ENCODE results near the gene CNGA2. TPM values are rescaled to one million over a fixed set of nuclear protein-coding genes. Genes with fewer than 3 reads are reported as not detected.
A peak's percentile ranks its signal among the peaks of the same experiment; 100 is the strongest.

CNGA2 gene
- total and polyA plus RNA-seq, 9 of the 15 experiments (the other 6 are each of a cell fraction or from before 2014, with no cell fraction given), result not detected

GRCh38 chrX:151687635-151688034 is 46.9 kb upstream of the CNGA2 start:
- Histone ChIP-seq H4K20me1 (replicated peaks; ENCODE audit: control insufficient read depth, insufficient read depth, low read length) (no peaks in the 10 kb centered on the region), H3K9ac (ENCODE audit: insufficient read depth in 1 of 2, low read depth in 2 of 2, low read length in 2 of 2) (no peak overlapping the region), H3K4me3 (no peak overlapping the region), H3K9me1 (ENCODE audit: control insufficient read depth, insufficient read depth, low read length) (no peaks in the 10 kb centered on the region), H3K4me2 (ENCODE audit: insufficient read depth, low read length) (no peak overlapping the region), H2AFZ (ENCODE audit: low read depth, low read length) (no peak overlapping the region), H3K9me3 (replicated peaks; ENCODE audit: control insufficient read depth, insufficient read depth, low read depth, low read length) (no peaks in the 10 kb centered on the region), H3K79me2 (ENCODE audit: control insufficient read depth, insufficient read depth, low read length) (no peaks in the 10 kb centered on the region), H3K4me1 (replicated peaks in 1 of 2; ENCODE audit: control insufficient read depth in 2 of 2, insufficient read depth in 2 of 2, low read length in 2 of 2) (no peaks in the 10 kb centered on the region), H3K27ac (ENCODE audit: extremely low read depth, low read depth, low read length) (no peak overlapping the region), H3K27me3 (ENCODE audit: control insufficient read depth in 2 of 2, insufficient read depth in 2 of 2, low read length in 2 of 2) (peaks cover 0 to 1% of the 10 kb centered on the region in 2 experiments; a peak in 1 of 5 replicates), H3K36me3 (ENCODE audit: control insufficient read depth, insufficient read depth, low read length) (no peaks in the 10 kb centered on the region)
- no TSS peak for BruUV-seq (replicated peaks)
- intact Hi-C loops (cut with micrococcal nuclease) (loop anchor here (10.0 kb wide), 1 partner anchor 913 kb away; no protein-coding TSS in a partner anchor), in situ Hi-C loops (cut with MboI) (loop anchor here (10.0 to 25.0 kb wide), 2 partner anchors 343 to 925 kb away; no protein-coding TSS in a partner anchor)
- no peak for ATAC-seq
- DNase-seq (ENCODE audit: extremely low read depth in 1 of 4, low spot score in 3 of 4), result no peak
- POLR2A ChIA-PET, result no interaction called here
- FAIRE-seq, result no peak
- CTCF ChIA-PET (ENCODE audit: low intra/inter-chr PET ratio), result no interaction called here
- TF ChIP-seq RBM17 (IDR thresholded peaks at IDR 0.05; ENCODE audit: borderline replicate concordance, low read depth, low read length) (no peak), NFE2 (IDR thresholded peaks at IDR 0.05; ENCODE audit: low read depth) (no peak)

DNA sequence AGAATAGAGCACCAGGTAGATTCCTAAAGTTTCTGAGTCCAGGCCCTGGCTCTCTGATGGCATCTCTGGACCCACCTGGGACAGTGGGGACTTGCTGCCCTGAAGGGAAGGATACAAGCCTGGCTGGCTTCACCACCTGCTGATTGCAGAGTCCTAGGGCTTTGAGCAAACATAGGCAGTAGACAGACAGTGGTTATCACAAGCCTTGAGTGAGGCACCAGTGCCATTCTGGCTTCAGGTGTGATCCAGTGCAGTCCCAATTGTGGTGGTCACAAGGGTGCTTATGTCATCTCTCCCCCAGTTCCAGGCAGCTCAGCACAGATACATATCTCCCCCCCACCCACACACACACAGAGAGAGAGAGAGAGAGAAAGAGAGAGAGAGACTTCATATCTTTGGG is 45.9 kb upstream of the CNGA2 start:
- H3K79me2 ChIP-seq (ENCODE audit: control insufficient read depth, insufficient read depth, low read length), result no peaks in the 10 kb centered on the region
- DNase-seq (ENCODE audit: extremely low read depth in 1 of 4, low spot score in 3 of 4) (no peak), ATAC-seq (no peak), FAIRE-seq (no peak)
- no peaks in the 10 kb centered on the region for H3K36me3 ChIP-seq (ENCODE audit: control insufficient read depth, insufficient read depth, low read length)
- no peak overlapping the region for H3K4me2 ChIP-seq (ENCODE audit: insufficient read depth, low read length)
- in situ Hi-C loops (cut with MboI), result loop anchor here (10.0 to 25.0 kb wide), 2 partner anchors 344 to 926 kb away; no protein-coding TSS in a partner anchor
- H4K20me1 ChIP-seq (replicated peaks; ENCODE audit: control insufficient read depth, insufficient read depth, low read length), result no peaks in the 10 kb centered on the region
- H3K9ac ChIP-seq (ENCODE audit: insufficient read depth in 1 of 2, low read depth in 2 of 2, low read length in 2 of 2), result no peak overlapping the region
- no peak overlapping the region for H3K27ac ChIP-seq (ENCODE audit: extremely low read depth, low read depth, low read length)
- no peaks in the 10 kb centered on the region for H3K4me1 ChIP-seq (replicated peaks in 1 of 2; ENCODE audit: control insufficient read depth in 2 of 2, insufficient read depth in 2 of 2, low read length in 2 of 2)
- intact Hi-C loops (cut with micrococcal nuclease), result loop anchor here (10.0 kb wide), 1 partner anchor 914 kb away; no protein-coding TSS in a partner anchor
- H2AFZ ChIP-seq (ENCODE audit: low read depth, low read length), result no peak overlapping the region
- POLR2A ChIA-PET, result no interaction called here
- peaks cover 0 to 12% of the 10 kb centered on the region in 2 experiments; a peak in 3 of 5 replicates for H3K27me3 ChIP-seq (ENCODE audit: control insufficient read depth in 2 of 2, insufficient read depth in 2 of 2, low read length in 2 of 2)
- TF ChIP-seq MAZ (CRISPR knock-in tag; conservative IDR thresholded peaks at IDR 0.05 in 1 of 2, IDR thresholded peaks at IDR 0.05 in 1 of 2) (no peak), ZNF707 (CRISPR knock-in tag; conservative IDR thresholded peaks at IDR 0.05) (no peak), SMARCB1 (IDR thresholded peaks at IDR 0.05; ENCODE audit: insufficient read length, low read depth) (no peak), KDM2B (CRISPR knock-in tag; IDR thresholded peaks at IDR 0.05) (no peak), SRSF3 (IDR thresholded peaks at IDR 0.05; ENCODE audit: insufficient read depth, low read length) (no peak), ZNF740 (CRISPR knock-in tag; IDR thresholded peaks at IDR 0.05) (no peak), ZNF740 (tag; IDR thresholded peaks at IDR 0.05) (peak in 1 of 2 experiments; percentile 43; a peak in 1 of 4 replicates), MLX (CRISPR knock-in tag; conservative IDR thresholded peaks at IDR 0.05) (no peak)
- no TSS peak for BruUV-seq (replicated peaks)
- CTCF ChIA-PET (ENCODE audit: low intra/inter-chr PET ratio), result no interaction called here
- no peaks in the 10 kb centered on the region for H3K9me3 ChIP-seq (replicated peaks; ENCODE audit: control insufficient read depth, insufficient read depth, low read depth, low read length)
- no peak overlapping the region for H3K4me3 ChIP-seq
- no peaks in the 10 kb centered on the region for H3K9me1 ChIP-seq (ENCODE audit: control insufficient read depth, insufficient read depth, low read length)

All from K562 (cell line).